HL-60 (cell line): Measurements from ENCODE around the gene EIF3A.

Source experiments
- CTCF ChIP-seq: IDR thresholded peaks from one replicate; pipeline ENCODE4 v1.5.1; 2011; ENCODE audit warnings: low read length, control low read depth, inconsistent platforms; ENCODE audit not compliant: insufficient read depth
- POLR2AphosphoS5 ChIP-seq: IDR thresholded peaks from 2 replicates; pipeline ENCODE4 v1.6.1; 2012; ENCODE audit warnings: low read depth
- SPI1 ChIP-seq: IDR thresholded peaks from 2 replicates; pipeline ENCODE4 v1.6.1; 2012; ENCODE audit warnings: low read depth, mild to moderate bottlenecking, borderline replicate concordance

GRCh38 chr10:119090026-119090795 lies 9.6 kb upstream of the EIF3A start:
- no peak for TF ChIP-seq POLR2AphosphoS5
- no peak for TF ChIP-seq CTCF
- no peak for TF ChIP-seq SPI1
